Stimulated activated CD8-positive, alpha-beta memory T cell treated with anti-CD3 and anti-CD28 coated beads, Interleukin-7, amount 100 ng/mL, for 24 hours (primary cell): ENCODE data around the gene GYPB.
"Not testable (repeated sequence)": the region's sequence is repeated elsewhere in the genome, so short reads cannot be mapped to it uniquely, and the experiment has no call there.

Experiments used
- DNase-seq: peaks from one replicate; pipeline ENCODE4 v3.0.0-alpha.2; 2020; ENCODE audit warnings: low read depth

GYPB gene

GRCh38 chr4:144019277-144019676 is at the start of gene GYPB:
GYPB (minus strand) TSS chr4:144019380; CDS start chr4:144019287, 93 bp downstream.
- DNase-seq, result not testable (repeated sequence)

- not testable (repeated sequence) for DNase-seq
Observed at GRCh38 chr4:144061556-144061955, 42.4 kb upstream of the GYPB start.

- not testable (repeated sequence) for DNase-seq
Observed at GRCh38 chr4:144060234-144060859, 41.2 kb upstream of the GYPB start.

GRCh38 chr4:144056800-144057199 is 37.6 kb upstream of the GYPB start:
- DNase-seq, result no peak

GRCh38 chr4:144055336-144055735 is 36.2 kb upstream of the GYPB start:
- not testable (repeated sequence) for DNase-seq

- not testable (repeated sequence) for DNase-seq
Observed at GRCh38 chr4:144051494-144051893, 32.3 kb upstream of the GYPB start.

GRCh38 chr4:144050631-144051030 is 31.5 kb upstream of the GYPB start:
- DNase-seq, result not testable (repeated sequence)

GRCh38 chr4:144049495-144050424 is 30.6 kb upstream of the GYPB start:
- DNase-seq, result not testable (repeated sequence)

GRCh38 chr4:144044936-144045335 is 25.8 kb upstream of the GYPB start:
- DNase-seq, result not testable (repeated sequence)

- DNase-seq, result not testable (repeated sequence)
Observed at GRCh38 chr4:144032580-144032979, 13.4 kb upstream of the GYPB start.

GRCh38 chr4:144031875-144032274 is 12.7 kb upstream of the GYPB start:
- not testable (repeated sequence) for DNase-seq

GRCh38 chr4:144031369-144031768 is 12.2 kb upstream of the GYPB start:
- DNase-seq, result not testable (repeated sequence)

- not testable (repeated sequence) for DNase-seq
Observed at GRCh38 chr4:144030708-144031107, 11.5 kb upstream of the GYPB start.

GRCh38 chr4:144026682-144027081 is 7.5 kb upstream of the GYPB start:
- DNase-seq, result not testable (repeated sequence)

GRCh38 chr4:144024399-144025053 is 5.3 kb upstream of the GYPB start:
- not testable (repeated sequence) for DNase-seq

GRCh38 chr4:144022772-144023400 is 3.7 kb upstream of the GYPB start:
- DNase-seq, result not testable (repeated sequence)

GRCh38 chr4:144021336-144021990 is 2.3 kb upstream of the GYPB start:
- not testable (repeated sequence) for DNase-seq

GRCh38 chr4:144018223-144019000 is 768 bp downstream of the GYPB start:
- not testable (repeated sequence) for DNase-seq

- not testable (repeated sequence) for DNase-seq
Observed at GRCh38 chr4:144017271-144017670, 1.9 kb downstream of the GYPB start.

- DNase-seq, result not testable (repeated sequence)
Observed at GRCh38 chr4:144016057-144016605, 3.0 kb downstream of the GYPB start.
